IPS DF 19.7 (cell line): ENCODE results near the gene SLC26A11.

ENCODE experiments used
- DNase-seq: peaks from one replicate; pipeline ENCODE4 v3.0.0-alpha.2; 2013; ENCODE audit warnings: low read depth, low spot score

The SLC26A11 gene

GRCh38 chr17:80220054-80220735 is at the start of gene SLC26A11, which contains the start of gene SGSH:
TSS of gene SLC26A11 (plus strand) at chr17:80220427. CDS start at chr17:80221561, 1,134 bp downstream.
TSS of gene SGSH (minus strand) at chr17:80220333. CDS start at chr17:80220313, 20 bp downstream.
- DNase-seq = no peak

GRCh38 chr17:80171681-80172080 is 48.5 kb upstream of the SLC26A11 start:
- DNase-seq = no peak

- DNase-seq = no peak
Measured at GRCh38 chr17:80173126-80173525, 47.1 kb upstream of the SLC26A11 start.

- no peak for DNase-seq
Measured at GRCh38 chr17:80173916-80174315, 46.3 kb upstream of the SLC26A11 start.

GRCh38 chr17:80176757-80177156 is 43.5 kb upstream of the SLC26A11 start:
- DNase-seq = no peak

GRCh38 chr17:80177986-80178595 is 42.1 kb upstream of the SLC26A11 start:
- DNase-seq = no peak

- no peak for DNase-seq
Measured at GRCh38 chr17:80180192-80180591, 40.0 kb upstream of the SLC26A11 start.

- DNase-seq = no peak
Measured at GRCh38 chr17:80181431-80181830, 38.8 kb upstream of the SLC26A11 start.

- no peak for DNase-seq
Measured at GRCh38 chr17:80182118-80182844, 37.9 kb upstream of the SLC26A11 start.

- DNase-seq = no peak
Measured at GRCh38 chr17:80182845-80183223, 37.4 kb upstream of the SLC26A11 start.

- no peak for DNase-seq
Measured at GRCh38 chr17:80183581-80184422, 36.4 kb upstream of the SLC26A11 start.

GRCh38 chr17:80184423-80184714 is 35.9 kb upstream of the SLC26A11 start:
- no peak for DNase-seq

- DNase-seq = no peak
Measured at GRCh38 chr17:80185968-80186367, 34.3 kb upstream of the SLC26A11 start.

- DNase-seq = no peak
Measured at GRCh38 chr17:80187090-80187489, 33.1 kb upstream of the SLC26A11 start.

- no peak for DNase-seq
Measured at GRCh38 chr17:80187515-80187941, 32.7 kb upstream of the SLC26A11 start.

- DNase-seq = no peak
Measured at GRCh38 chr17:80189611-80190010, 30.6 kb upstream of the SLC26A11 start.

GRCh38 chr17:80190716-80191115 is 29.5 kb upstream of the SLC26A11 start:
- no peak for DNase-seq

- no peak for DNase-seq
Measured at GRCh38 chr17:80191192-80191591, 29.0 kb upstream of the SLC26A11 start.

- DNase-seq = no peak
Measured at GRCh38 chr17:80191865-80192661, 28.2 kb upstream of the SLC26A11 start.

- DNase-seq = no peak
Measured at GRCh38 chr17:80195141-80195540, 25.1 kb upstream of the SLC26A11 start.
